GM21529 (cell line): ENCODE measurements around the gene TECPR1.

Experiments
- ATAC-seq: cut with Tn5 transposase; IDR thresholded peaks from one replicate; pipeline ENCODE4 v1.9.1; 2021; ENCODE audit not compliant: unreplicated experiment

TECPR1 gene

DNA sequence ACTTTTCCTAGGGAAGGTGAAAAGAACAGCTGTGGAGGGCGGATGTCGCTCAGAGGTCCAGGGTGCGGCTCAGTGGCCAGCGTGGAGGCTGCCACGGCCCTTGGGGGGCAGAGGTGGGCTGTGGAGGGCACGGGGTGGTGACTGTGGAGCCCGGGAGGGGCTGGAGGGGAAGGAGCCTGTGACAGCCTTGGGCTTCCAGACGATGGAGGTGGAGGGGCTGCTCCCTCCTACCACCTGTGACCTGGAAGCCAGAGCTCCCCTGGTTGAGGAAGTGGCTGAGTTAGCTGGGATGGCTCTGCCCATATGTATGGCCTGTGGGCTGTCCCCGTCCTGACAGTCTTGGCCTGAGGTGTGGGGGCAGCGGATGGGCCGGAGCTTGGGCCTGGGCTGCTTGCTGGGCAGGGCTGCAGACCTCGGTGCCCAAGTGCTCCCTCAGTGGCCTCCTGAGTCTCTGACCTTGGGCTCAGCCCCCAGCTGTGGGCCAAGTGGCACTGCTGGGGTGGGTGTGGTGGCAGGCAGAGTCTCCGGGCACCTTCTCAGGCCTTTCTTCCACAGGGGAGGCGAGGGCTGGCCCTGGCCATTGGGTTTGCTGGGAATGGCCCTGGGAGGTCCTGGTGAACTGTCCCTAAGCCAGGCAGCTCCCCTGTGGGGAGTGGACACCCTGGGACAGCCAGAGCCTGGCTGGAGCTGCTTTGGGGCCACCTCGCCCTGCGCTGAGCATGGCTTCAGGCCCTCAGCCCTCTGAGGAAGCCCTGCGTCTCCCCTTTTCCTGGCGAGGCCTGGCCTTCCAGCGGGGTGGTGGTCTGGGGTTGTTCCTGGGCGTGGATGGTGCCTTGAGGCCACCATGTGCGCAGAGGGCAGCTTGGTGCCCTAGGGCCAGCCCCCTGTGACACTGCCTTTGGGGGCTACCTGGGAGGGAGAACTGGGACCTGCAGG is 33.4 kb upstream of the TECPR1 start:
- ATAC-seq, result no peak

DNA sequence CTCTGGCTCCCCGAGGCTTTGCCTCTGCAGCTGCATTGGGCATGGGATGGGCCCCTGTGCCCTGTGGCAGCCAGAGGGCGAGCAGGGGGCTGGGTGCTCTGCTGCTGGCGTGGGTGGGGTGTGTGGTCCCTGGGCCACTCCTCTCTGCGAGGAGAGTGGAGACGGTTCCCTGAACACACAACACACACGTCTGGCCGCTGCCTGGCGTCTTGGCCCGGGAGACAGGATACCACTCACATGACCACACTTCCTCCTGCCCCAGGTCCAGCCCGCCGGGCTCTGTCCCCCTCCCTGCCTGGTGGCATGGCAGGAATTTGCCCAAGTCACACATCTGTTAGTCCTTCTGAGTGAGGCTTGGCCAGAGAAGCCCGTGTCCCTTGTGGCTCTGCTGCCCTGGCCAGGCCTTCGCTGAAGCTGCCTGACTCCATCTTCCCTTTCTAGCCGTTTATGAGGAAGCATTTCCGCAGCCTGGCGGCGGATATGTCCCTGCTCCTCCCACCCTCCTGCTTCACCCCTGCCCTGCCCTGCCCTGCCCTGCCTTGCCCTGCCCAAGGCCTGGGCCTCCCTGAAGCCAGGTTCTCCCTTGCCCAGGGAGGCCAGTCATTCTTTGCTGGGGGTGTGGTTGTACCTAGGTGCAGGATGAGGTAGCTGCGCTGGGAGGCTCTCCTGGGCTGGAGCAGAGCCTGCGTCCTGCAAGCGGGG is 32.5 kb upstream of the TECPR1 start:
- no peak for ATAC-seq

DNA sequence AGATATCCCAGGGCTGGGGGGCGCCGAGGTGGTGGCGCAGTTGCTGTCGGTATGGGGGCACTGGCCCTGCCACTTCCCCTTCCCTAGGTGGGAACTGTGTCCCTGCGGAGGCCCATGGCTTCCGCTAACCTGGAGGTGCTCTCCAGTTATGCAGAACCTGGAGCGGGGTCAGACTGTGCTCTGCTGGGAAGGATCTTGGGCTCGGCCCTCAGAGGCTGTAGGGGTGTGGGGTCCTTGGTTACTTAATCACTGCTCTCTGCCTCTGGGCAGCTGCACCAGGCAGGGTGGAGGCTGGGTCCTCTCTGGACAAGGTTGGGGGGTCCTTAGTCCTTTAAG is 31.8 kb upstream of the TECPR1 start:
- no peak for ATAC-seq

DNA sequence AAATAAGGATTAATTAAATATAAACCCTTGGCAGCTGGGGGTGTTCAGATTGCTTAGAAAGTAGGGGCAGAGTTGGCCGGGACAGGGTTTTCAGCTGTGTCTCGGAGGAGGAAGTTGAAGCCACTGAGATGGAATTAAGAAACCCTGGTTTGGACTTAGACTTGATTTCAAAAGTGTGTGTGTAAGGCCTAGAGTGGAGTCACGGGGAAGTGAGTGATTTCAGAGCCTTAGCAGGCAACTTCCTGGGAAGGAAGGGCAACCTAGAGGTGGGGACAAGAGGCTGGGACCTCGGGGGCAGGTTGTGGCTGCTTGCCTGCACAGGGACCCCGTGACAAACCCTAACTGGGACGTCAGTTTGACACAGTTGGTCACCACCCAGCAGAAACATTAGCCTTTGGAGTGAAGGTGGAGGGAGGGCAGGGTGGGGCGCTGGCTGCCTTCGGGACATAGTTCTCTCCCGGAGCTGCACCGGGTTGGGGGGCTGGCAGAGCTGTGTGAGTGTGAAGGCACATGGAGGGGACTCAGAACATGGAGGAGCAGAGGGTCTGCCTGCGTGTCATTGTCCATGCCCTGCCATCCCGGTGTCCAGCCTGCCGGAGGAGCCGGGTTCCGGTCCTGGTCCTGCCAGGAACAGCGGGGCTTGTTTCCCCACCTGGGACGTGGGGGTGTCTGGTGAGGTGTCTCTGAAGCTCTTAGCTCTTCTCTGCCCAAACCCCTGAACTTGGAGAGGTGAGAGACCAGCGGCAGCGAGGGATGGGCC is 31.3 kb upstream of the TECPR1 start:
- ATAC-seq, result no peak

DNA sequence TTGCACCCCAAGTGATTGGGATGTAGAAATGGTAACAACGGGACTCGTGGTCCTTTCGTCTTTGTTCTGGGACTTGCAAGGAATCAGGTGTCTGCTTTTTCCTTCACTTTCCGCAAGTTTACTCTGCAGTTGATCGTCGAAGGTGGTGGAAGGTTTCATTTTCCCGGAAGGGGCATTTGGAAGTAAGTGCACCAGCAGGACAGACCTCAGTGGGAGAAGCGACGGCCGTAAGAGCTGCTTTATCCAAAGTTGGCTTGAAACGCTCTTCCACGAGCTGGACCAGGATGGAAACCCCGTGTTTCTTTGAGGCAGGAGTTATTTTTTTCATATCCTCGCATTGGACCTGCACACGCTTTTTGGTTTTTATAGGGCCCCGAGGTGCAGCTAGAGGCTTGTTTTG is 30.7 kb upstream of the TECPR1 start:
- ATAC-seq, result no peak

DNA sequence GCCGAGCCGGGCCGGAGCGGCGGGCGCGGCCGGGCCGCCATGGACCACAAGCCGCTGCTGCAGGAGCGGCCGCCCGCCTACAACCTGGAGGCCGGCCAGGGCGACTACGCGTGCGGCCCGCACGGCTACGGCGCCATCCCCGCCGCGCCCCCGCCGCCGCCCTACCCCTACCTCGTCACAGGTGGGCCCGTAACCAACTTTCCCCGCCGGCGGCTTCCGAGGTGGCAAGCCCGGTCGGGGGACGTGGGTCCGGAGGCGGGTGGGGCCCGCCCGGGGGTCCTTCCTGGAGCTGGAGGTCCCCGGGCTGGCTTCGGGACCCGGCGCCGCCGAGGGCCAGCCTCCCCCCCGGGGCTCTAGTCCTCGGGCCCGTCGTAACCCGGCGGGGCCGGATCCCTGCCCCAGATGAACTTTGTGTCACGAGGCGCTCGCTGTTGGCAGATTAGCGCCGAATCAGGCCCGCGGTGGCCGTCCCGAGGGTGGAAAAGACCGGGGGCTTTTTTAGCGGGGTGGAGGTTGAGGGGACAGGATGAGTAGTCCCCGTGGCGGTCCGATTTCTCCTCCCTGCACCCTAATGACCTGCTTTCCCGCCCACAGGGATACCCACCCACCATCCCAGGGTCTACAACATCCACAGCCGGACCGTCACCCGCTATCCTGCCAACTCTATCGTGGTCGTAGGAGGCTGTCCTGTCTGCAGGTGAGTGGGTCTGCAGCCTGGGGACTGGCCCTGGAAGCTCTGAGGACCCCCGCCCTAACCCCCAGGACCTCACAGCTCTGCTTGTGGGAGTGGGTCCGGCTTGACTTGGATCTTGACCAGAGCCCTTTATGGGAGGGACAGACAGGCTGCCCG is 29.9 kb upstream of the TECPR1 start:
- ATAC-seq, result peak; percentile 27

DNA sequence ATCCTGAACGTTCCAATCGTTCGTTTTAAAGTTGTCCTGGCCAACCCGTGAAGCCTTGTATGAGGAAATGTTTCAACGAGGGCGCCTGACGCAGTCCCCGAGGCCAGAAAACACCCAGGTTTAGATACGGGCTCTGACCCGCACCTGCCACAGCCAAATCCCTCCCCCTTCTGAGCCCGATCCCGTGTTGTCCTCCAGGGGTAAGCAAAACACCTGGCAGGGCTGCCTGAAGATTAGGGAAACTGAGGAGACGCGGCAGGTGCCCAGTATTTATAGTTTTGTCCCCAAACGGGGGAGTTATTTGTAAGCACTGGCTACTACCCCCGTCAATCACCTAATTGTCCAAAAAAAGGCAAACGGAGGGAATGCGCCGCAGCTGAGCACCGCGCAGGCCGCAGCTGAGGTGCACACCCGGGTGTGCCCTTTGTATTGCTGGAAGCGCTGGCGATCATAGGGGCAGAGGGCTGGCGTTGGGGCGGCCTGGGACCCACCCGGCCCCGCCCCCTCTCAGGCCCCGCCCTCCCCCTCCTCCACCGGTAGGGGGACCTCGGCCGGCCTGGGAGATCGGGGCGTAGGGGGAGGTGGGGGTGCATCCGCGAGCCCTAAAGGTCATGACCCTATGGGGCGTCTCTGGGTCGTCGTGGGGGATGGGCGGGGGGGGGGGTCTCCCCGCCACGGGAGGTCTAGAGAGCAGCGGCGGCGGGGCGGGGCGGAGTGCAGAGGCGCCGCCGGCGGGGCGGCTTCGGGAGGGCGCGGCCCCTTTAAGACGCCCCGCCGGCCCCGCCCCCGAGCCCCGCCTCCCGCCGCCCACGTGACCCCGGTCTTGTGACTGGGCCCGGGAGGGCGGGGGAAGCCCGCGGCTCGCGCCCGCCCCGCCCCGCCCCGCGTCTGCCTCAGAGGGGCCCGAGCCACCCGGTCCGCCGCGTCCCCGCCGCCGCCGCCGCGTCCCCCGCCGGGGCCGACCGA is 29.0 kb upstream of the TECPR1 start, which contains the start of gene BRI3:
BRI3 (plus strand) TSS at position 896 of the 966 bp plus-strand sequence. CDS start 110 bp downstream, outside the sequence.
- peak; percentile 81 for ATAC-seq

DNA sequence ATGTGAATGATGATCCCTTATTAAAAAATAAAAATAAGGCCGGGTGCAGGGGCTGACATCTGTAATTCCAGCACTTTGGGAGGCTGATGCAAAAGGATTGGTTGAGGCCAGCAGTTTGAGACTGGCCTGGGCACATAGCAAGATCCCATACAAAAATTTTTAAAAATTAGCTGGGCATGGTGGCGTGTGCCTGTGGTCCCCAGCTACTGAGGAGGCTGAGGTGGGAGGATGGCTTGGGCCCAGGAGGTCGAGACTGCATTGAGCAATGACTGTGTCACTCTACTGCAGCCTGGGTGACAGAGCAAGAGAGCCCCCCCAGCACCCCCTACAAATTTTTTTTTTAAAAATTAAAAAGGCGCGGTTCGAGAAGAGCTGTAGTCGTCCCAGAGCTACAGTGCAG is 28.3 kb upstream of the TECPR1 start:
- ATAC-seq, result no peak

DNA sequence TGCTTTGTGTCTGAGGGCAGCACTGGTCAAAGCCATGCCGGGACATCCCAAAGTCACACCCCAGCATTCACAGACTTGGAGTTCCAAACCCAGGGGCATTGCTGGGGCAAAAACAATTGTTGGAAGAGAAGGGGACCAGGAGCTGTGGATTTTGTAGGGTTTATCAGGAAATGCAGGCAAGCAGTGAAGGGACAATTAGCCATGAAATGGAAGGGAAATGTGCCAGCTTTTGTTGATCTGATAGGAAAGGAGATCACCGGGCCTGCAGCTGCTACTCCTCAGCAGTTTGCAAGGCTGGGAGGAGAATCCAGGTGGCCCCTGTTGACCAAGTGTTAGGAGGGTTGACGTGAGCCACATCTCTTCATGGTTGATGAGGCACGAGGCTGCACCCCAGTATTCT is 26.9 kb upstream of the TECPR1 start:
- no peak for ATAC-seq

DNA sequence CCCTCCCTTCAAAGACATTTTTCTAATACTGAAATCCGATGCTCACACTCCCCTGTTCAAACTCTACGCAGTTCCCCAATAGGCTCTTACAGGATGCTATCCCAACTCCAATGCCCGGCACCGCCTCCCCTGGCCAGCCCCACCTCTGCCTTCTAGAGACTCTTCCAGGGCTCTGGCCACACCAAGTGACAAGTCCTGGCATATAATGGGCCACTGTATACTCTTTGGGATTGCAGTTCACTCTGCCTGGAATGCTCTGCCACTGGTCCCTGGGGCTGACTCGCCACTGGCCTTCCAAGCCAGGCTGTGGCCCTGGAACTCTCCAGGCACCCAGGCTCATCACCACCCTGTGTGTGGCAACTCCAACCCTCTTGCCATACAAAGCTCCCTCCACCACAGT is 26.4 kb upstream of the TECPR1 start:
- ATAC-seq, result no peak

DNA sequence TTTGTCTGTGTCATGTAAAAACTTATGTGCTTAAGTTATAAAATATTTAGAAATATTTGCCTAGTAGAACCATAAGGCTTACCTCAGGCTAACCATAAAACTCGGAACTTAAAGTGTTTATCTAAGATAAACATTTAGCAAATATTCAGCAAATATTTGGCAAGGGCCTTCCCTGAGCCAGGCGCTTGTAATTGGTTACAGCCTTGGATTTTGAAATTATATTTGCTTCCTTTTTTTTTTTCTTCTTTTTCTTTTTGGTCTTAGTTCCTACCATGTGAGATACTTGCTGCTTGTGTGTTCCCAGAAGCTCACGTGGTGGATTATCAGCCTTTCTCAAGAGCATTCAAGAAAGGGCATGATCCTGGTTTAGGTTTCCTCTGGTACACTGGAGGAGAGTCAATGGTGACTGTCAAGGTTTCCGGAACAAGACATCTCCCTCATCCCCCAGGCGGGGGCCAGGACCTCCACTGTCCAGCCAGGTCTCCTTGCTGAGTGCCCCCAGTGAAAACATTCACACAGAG is 24.3 kb upstream of the TECPR1 start:
- no peak for ATAC-seq

DNA sequence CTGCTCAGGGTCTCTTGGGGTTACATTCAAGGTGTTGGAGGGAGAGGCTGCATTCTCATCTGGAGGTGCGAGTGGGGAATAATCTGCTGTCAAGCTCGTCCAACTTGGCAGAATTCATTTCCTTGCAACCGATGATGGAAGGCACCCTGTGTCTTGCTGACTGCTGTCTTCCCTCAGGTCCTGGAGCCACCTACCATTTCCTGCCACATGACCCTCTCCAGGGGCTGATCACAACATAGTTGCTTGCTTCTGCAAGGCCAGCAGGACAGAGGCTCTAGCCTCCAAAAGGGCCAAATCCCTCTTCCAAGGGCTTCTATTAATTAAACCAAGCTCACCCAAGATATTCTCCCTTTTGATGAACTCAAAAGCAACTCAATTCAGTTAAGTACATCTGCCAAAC is 15.3 kb upstream of the TECPR1 start:
- ATAC-seq, result no peak

DNA sequence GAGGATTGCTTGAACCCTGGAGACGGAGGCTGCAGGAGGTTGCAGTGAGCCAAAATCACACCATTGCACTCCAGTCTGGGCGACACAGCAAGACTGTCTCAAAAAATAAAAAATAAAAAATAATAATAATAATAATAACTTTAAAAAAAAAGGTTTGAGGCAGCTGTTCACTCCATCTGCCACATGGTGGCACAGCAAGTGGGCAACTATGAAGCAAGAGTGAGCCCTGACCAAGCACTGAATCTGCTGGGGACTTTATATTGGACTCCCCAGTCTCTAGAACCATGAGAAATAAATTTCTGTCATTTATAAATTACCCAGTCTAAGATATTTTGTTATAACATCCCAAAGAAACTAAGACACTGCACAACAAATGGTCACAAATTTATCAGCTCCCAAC is 14.8 kb upstream of the TECPR1 start:
- ATAC-seq, result no peak

DNA sequence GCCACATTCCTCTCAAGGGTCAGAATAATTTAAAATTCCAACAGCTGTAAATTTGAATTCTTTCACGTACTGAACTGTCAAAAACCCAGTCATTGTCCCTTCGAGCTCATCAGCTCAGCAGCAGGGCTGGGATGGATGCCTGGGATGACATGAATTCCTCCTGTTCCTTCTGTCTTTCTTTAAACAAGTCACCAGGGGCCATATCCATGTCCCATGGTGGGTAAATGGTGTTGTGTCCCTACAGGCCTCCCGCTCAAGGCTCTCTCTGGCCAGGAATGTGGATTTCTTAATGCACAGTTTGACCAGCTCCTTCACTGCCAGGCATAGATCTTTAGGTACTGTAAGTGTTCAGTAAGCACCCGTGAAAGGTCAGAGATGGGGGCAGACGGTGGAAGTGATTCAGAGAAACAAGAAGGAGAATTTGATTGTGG is 13.8 kb upstream of the TECPR1 start:
- no peak for ATAC-seq

DNA sequence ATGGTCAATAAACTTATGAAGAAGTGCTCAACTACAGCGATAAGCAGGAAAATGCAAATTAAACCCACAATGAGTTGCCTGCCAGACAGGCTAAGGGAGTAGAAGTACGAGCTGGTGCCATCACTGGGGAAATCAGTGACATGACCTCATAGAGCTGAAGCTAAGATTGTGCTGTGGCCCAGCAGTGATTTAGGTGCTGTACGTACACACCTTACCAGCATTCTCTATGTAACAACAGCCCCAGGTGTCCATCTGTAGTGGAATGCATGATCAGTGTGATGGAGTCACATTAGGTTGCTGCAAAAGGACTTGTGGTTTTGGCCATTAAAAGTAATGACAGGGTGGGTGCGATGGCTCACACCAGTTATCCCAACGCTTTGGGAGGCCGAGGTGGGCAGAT is 5.7 kb upstream of the TECPR1 start:
- ATAC-seq, result no peak

DNA sequence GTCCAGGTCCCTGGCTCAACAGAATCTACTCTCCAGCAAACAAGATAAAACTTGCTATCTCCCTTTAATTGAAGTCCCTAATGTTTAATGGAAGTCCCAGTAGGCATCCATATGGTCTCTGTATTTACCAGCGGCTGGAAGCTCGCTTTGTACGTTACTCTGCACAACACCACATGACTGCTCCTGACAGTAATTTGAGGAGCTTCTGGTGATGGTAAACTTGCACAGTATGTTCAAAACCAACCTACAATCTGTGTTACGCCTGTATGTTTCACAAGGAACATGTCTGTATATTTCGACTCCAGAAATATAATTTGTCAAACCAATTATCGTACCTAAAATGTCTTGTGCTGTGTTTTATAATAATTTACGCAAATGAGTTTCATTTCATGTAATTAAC is 4.4 kb upstream of the TECPR1 start:
- ATAC-seq, result no peak

DNA sequence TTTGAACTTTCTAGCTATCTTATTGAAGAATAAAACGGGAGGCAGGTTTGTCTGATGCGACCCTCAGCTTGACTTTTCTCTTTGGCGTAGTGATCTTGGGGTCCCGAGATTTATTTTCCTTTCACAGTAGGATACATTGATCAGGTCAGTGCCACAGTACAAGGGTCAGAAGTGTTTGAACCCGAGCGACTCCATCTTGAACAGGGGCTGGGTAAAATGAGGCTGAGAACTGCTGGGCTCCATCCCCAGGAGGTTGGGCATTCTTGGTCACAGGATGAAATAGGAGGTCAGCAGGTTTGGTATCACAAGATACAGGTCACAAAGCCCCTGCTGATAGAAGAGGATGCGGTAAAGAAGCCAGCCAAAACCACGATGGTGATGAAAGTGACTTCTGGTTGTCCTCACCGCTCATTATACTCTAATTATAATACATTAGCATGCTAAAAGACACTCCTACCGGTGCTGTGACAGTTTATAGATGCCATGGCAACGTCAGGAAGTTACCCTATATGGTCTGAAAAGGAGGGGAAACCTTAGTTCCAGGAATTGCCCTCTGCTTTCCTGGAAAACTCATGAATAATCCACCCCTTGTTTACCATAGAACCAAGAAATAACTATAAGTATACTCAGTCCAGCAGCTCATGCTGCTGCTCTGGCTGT is 3.0 kb upstream of the TECPR1 start:
- ATAC-seq, result no peak

DNA sequence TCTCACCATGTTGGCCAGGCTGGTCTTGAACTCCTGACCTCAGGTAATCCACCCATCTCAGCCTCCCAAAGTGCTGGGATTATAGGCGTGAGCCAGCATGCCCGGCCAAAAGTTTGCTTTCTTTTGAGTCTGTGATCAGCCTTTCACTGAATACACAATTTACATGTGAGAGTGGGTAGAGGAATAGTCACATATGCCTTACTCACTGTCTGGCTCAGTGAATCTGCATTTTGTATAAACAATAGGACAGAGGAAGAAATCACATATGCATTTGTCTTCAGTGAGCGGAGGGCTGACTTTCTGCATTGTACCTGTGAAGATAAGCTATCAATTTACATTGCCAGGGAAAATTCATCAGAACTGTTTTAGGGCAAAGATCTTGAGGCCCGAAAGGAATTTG is 2.5 kb upstream of the TECPR1 start:
- ATAC-seq, result no peak
